HepG2 (cell line): ENCODE data around the gene SURF2. TPM values are rescaled to one million over a fixed set of nuclear protein-coding genes. Genes with fewer than 3 reads are reported as not detected.
A peak's percentile ranks its signal among the peaks of the same experiment; 100 is the strongest.

Source experiments
- ATAC-seq: fragments of 200-7000 bp; cut with Tn5 transposase; 3 replicates; pipeline ENCODE4 v1.9.1; 2020; ENCODE audit warnings: mild to moderate bottlenecking, moderate library complexity
- BruUV-seq: library from RNA; stranded (reverse); fragments of 400-500 nt; replicated peaks from 2 replicates; lab custom pipeline; 2021; lab: Mats Ljungman, UMichigan
- CTCF ChIA-PET: fragments of 300-600 bp; formaldehyde crosslinking; extraction: SDS; loops from one replicate; lab custom pipeline; 2021; ENCODE audit warnings: low total read pairs, inconsistent platforms, low intra/inter-chr PET ratio; lab: Yijun Ruan, JAX
- POLR2A ChIA-PET: fragments of 350-600 bp; sonication (Branson Sonifier 250); formaldehyde crosslinking; loops from one replicate; lab custom pipeline; 2020; ENCODE audit warnings: antibody characterized with exemption, inconsistent platforms; lab: Yijun Ruan, JAX
- DNase-seq: peaks from one replicate; pipeline ENCODE4 v3.0.0-alpha.2; 2015; ENCODE audit warnings: low spot score
- FAIRE-seq: peaks from 3 replicates; lab custom pipeline; 2011; peaks lifted over from hg19 to GRCh38; lab: Jason Lieb, UNC
- H2AFZ ChIP-seq: one replicate; pipeline ENCODE4 v1.6.1; 2011; ENCODE audit warnings: low read length, inconsistent platforms
- H3K27ac ChIP-seq: fragments of 300-600 bp; 3 replicates; pipeline ENCODE4 v1.8.0; 2011; ENCODE audit warnings: mixed run types, mild to moderate bottlenecking, mixed read lengths, low read length, inconsistent platforms; ENCODE audit not compliant: insufficient read depth; ENCODE audit errors: extremely low read length
- H3K27me3 ChIP-seq, 2 experiments: fragments of 200-600 bp in 1 of 2; 2 replicates in 1 of 2; 3 replicates in 1 of 2; pipeline versions ENCODE4 v1.6.0 to v1.8.0; 2011; ENCODE audit warnings: low read length in 2 of 2, mild to moderate bottlenecking in 2 of 2, moderate library complexity in 2 of 2, inconsistent platforms in 1 of 2; ENCODE audit not compliant: insufficient read depth in 2 of 2, control insufficient read depth in 1 of 2
- H3K36me3 ChIP-seq, 2 experiments: fragments of 200-600 bp in 1 of 2; replicated peaks in 1 of 2; 2 replicates in 1 of 2; 3 replicates in 1 of 2; pipeline versions ENCODE4 v1.5.1 to v1.8.0; 2011; ENCODE audit warnings: low read length in 2 of 2, inconsistent platforms in 1 of 2; ENCODE audit not compliant: insufficient read depth in 2 of 2, control insufficient read depth in 1 of 2
- H3K4me1 ChIP-seq: 2 replicates; pipeline ENCODE4 v1.5.1; 2012; ENCODE audit warnings: low read length, inconsistent platforms; ENCODE audit not compliant: insufficient read depth
- H3K4me2 ChIP-seq: 2 replicates; pipeline ENCODE4 v1.6.0; 2011; ENCODE audit warnings: low read depth, low read length, inconsistent platforms
- H3K4me3 ChIP-seq, 3 experiments: fragments of 200-600 bp in 1 of 3; sonication (generic), shearing (Covaris generic) in 1 of 3; replicated peaks in 1 of 3; 2 replicates each; pipeline ENCODE4 v1.5.1; 2011 to 2016; ENCODE audit warnings: low read length in 3 of 3, inconsistent platforms in 2 of 3, low read depth in 2 of 3, mild to moderate bottlenecking in 2 of 3, control low read depth in 1 of 3, mixed read lengths in 1 of 3; ENCODE audit not compliant: insufficient read depth in 1 of 3
- H3K79me2 ChIP-seq: one replicate; pipeline ENCODE4 v1.6.1; 2011; ENCODE audit warnings: low read length, inconsistent platforms; ENCODE audit not compliant: insufficient read depth
- H3K9ac ChIP-seq: 2 replicates; pipeline ENCODE4 v1.6.0; 2011; ENCODE audit warnings: mild to moderate bottlenecking, low read depth, low read length, inconsistent platforms; ENCODE audit not compliant: insufficient read depth
- H3K9me3 ChIP-seq: 2 replicates; pipeline ENCODE4 v1.5.1; 2012; ENCODE audit warnings: mild to moderate bottlenecking, low read length
- H4K20me1 ChIP-seq: 2 replicates; pipeline ENCODE4 v1.6.0; 2011; ENCODE audit warnings: inconsistent platforms, mild to moderate bottlenecking, low read length, moderate library complexity; ENCODE audit not compliant: insufficient read depth
- KLF11 ChIP-seq: IDR thresholded peaks from 2 replicates; pipeline ENCODE4 v1.6.1; 2016; ENCODE audit warnings: missing compliant biosample characterization
- MEIS1 ChIP-seq: sonication (generic); formaldehyde crosslinking; IDR thresholded peaks from 2 replicates; pipeline ENCODE4 v1.9.0; 2021; ENCODE audit warnings: mild to moderate bottlenecking, missing genetic modification reagents, moderate library complexity, borderline replicate concordance
- PAX8 ChIP-seq: sonication (generic); formaldehyde crosslinking; IDR thresholded peaks from 2 replicates; pipeline ENCODE4 v1.8.0; 2022; ENCODE audit warnings: mild to moderate bottlenecking, missing genetic modification reagents, borderline replicate concordance
- POLR2AphosphoS5 ChIP-seq: IDR thresholded peaks from 2 replicates; pipeline ENCODE4 v1.6.1; 2012; ENCODE audit warnings: low read depth, low read length
- RAD21 ChIP-seq: fragments of 450-650 bp; formaldehyde crosslinking; IDR thresholded peaks from 2 replicates; pipeline ENCODE4 v1.5.0; 2020; ENCODE audit warnings: mild to moderate bottlenecking
- SATB2 ChIP-seq: sonication (generic); formaldehyde crosslinking; IDR thresholded peaks from 2 replicates; pipeline ENCODE4 v1.5.0; 2020; ENCODE audit warnings: missing genetic modification reagents
- SNAPC2 ChIP-seq: sonication (generic); formaldehyde crosslinking; IDR thresholded peaks from 2 replicates; pipeline ENCODE4 v1.8.1; 2022; ENCODE audit warnings: mild to moderate bottlenecking, missing genetic modification reagents
- ZNF552 ChIP-seq: sonication (generic); formaldehyde crosslinking; IDR thresholded peaks from 2 replicates; pipeline ENCODE4 v1.9.0; 2022; ENCODE audit warnings: missing genetic modification reagents, mild to moderate bottlenecking, borderline replicate concordance
- ZNF580 ChIP-seq: IDR thresholded peaks from 2 replicates; pipeline ENCODE4 v1.6.1; 2016; ENCODE audit warnings: low read depth, borderline replicate concordance
- ZNF768 ChIP-seq: sonication (generic); formaldehyde crosslinking; IDR thresholded peaks from 2 replicates; pipeline ENCODE4 v1.4.0; 2020; ENCODE audit warnings: missing genetic modification reagents
- WGBS: methylation state at CpG from one replicate; pipeline ENCODE4 v1.1.6; 2017; ENCODE audit warnings: low lambda C conversion rate; 5-methylcytosine and 5-hydroxymethylcytosine counted together
- in situ Hi-C: cut with HindIII; loops from 2 replicates; pipeline ENCODE4 v1.10.0; 2017; ENCODE audit warnings: low pct_unique_long_range_greater_than_20kb; ENCODE audit not compliant: extremely low pct_ligation_motif_present
- intact Hi-C: fragments of 100-400 bp; cut with micrococcal nuclease; formaldehyde crosslinking; loops from one replicate; pipeline ENCODE4 v1.10.0; 2022; ENCODE audit not compliant: unreplicated experiment
- polyA plus RNA-seq, 8 experiments: library from polyadenylated mRNA; depleted of rRNA in 3 of 8; stranded (reverse) in 7 of 8; unstranded in 1 of 8; fragments of >200 nt; fragmentation: Illumina TruSeq in 4 of 8; extraction: Trizol in 4 of 8; gene quantifications; 2 replicates each; pipeline versions ENCODE4 v1.2.1 to v1.2.3, GENCODE V29; 2011 to 2016; ENCODE audit warnings: low read depth in 4 of 8, missing spikeins in 1 of 8, mixed read lengths in 1 of 8; ENCODE audit not compliant: insufficient read depth in 1 of 8
- total RNA-seq, 5 experiments: library from RNA; depleted of rRNA; stranded (reverse); fragments of >200 nt; fragmentation: Illumina TruSeq; extraction: Trizol; gene quantifications; 2 replicates each; pipeline ENCODE4 v1.2.3, GENCODE V29; 2016; ENCODE audit warnings: low read depth in 1 of 5

The SURF2 gene
- total and polyA plus RNA-seq, 2 of the 13 experiments (the other 11 are each of a cell fraction or from before 2014, with no cell fraction given): 6.3 to 13.6 TPM

GRCh38 chr9:133320421-133320881 lies 35.9 kb upstream of the SURF2 start:
- Histone ChIP-seq H3K9ac (no peak overlapping the region), H3K27ac (no peak overlapping the region), H3K36me3 (no peaks in the 10 kb centered on the region), H3K27me3 (peaks cover 1 to 2% of the 10 kb centered on the region in 2 experiments; a peak in 1 of 5 replicates), H3K4me2 (no peak overlapping the region), H3K4me1 (no peaks in the 10 kb centered on the region), H3K79me2 (no peaks in the 10 kb centered on the region), H2AFZ (no peak overlapping the region), H4K20me1 (no peaks in the 10 kb centered on the region), H3K9me3 (peaks cover 9% of the 10 kb centered on the region; the same call in 1 of the 2 replicates), H3K4me3 (no peak overlapping the region)
- ChIA-PET CTCF (no interaction called here), POLR2A (interaction anchor here (1.2 kb wide), 1 partner anchor 10 kb away, joined by 3 read pairs; no protein-coding TSS in a partner anchor)
- DNase-seq (no peak), ATAC-seq (peak; percentile 51), FAIRE-seq (no peak)
- intact Hi-C loops (no loop called here), in situ Hi-C loops (loop anchor here (10.0 kb wide), 1 partner anchor 76 kb away; no protein-coding TSS in a partner anchor)
- WGBS: 55% methylated on average over 8 of the region's 13 CpGs
- TF ChIP-seq ZNF768: peak; percentile 71; the same call in 1 of the 2 replicates
- no peak for TF ChIP-seq KLF11 (CRISPR knock-in tag)
- no TSS peak for BruUV-seq

GRCh38 chr9:133321411-133321935 lies 34.9 kb upstream of the SURF2 start:
- peaks cover 1 to 2% of the 10 kb centered on the region in 2 experiments; a peak in 2 of 5 replicates for H3K27me3 ChIP-seq
- TF ChIP-seq PAX8 (no peak), SATB2 (CRISPR knock-in tag) (no peak), ZNF552 (CRISPR knock-in tag) (no peak), RAD21 (CRISPR knock-in tag) (no peak), POLR2AphosphoS5 (no peak), SNAPC2 (no peak), MEIS1 (CRISPR knock-in tag) (no peak), ZNF580 (CRISPR knock-in tag) (no peak)
- in situ Hi-C loops: loop anchor here (10.0 kb wide), 1 partner anchor 77 kb away; no protein-coding TSS in a partner anchor
- H3K9ac ChIP-seq: no peak overlapping the region
- H3K27ac ChIP-seq: no peak overlapping the region
- no peak overlapping the region for H3K4me3 ChIP-seq
- no peaks in the 10 kb centered on the region for H3K36me3 ChIP-seq
- CTCF ChIA-PET: no interaction called here
- ATAC-seq: no peak
- no peaks in the 10 kb centered on the region for H3K4me1 ChIP-seq
- H4K20me1 ChIP-seq: no peaks in the 10 kb centered on the region
- POLR2A ChIA-PET: no interaction called here
- no peaks in the 10 kb centered on the region for H3K79me2 ChIP-seq
- H3K9me3 ChIP-seq: peaks cover 9% of the 10 kb centered on the region; the same call in 1 of the 2 replicates
- no peak overlapping the region for H2AFZ ChIP-seq
- no peak for DNase-seq
- 45% methylated on average over 10 of the region's 13 CpGs for WGBS
- no peak overlapping the region for H3K4me2 ChIP-seq
- intact Hi-C loops: no loop called here
- BruUV-seq: no TSS peak
- FAIRE-seq: no peak
